GM12873 (cell line): ENCODE measurements around the gene SEC22A.

Source experiments
- CTCF ChIP-seq: IDR thresholded peaks from 2 replicates; pipeline ENCODE4 v1.5.1; 2012; ENCODE audit warnings: low read depth, mild to moderate bottlenecking, moderate library complexity, low read length, control low read depth; ENCODE audit not compliant: insufficient read depth; ENCODE audit errors: missing control alignments

SEC22A gene

GRCh38 chr3:123295171-123295900 lies 93.6 kb downstream of the SEC22A start:
- no peak for TF ChIP-seq CTCF

- no peak for TF ChIP-seq CTCF
Measured at GRCh38 chr3:123295901-123296250, 94.1 kb downstream of the SEC22A start.

GRCh38 chr3:123296261-123296660 lies 94.5 kb downstream of the SEC22A start:
- no peak for TF ChIP-seq CTCF

- no peak for TF ChIP-seq CTCF
Measured at GRCh38 chr3:123296836-123297626, 95.3 kb downstream of the SEC22A start.

- TF ChIP-seq CTCF = no peak
Measured at GRCh38 chr3:123297627-123297899, 95.8 kb downstream of the SEC22A start.

GRCh38 chr3:123298903-123299302 lies 97.2 kb downstream of the SEC22A start:
- TF ChIP-seq CTCF = no peak

GRCh38 chr3:123299581-123299980 lies 97.8 kb downstream of the SEC22A start:
- TF ChIP-seq CTCF = no peak
